Prostate gland (tissue), 2 donors: Measurements from ENCODE around the gene ZFHX3.

Experiments used
- POLR2A ChIP-seq: fragments of 450-650 bp; IDR thresholded peaks from one replicate; pipeline ENCODE4 v1.6.1; 2016; ENCODE audit warnings: antibody characterized with exemption, mild to moderate bottlenecking
- TF ChIP-seq, protein P1 (sequence below), 4 experiments: fragments of 200-600 bp in 2 of 4; fragments of 450-650 bp in 2 of 4; sonication (generic) in 2 of 4; IDR thresholded peaks; 1 replicate in 3 of 4; 2 replicates in 1 of 4; pipeline ENCODE4 v1.5.1; 2016 to 2019; ENCODE audit warnings: antibody characterized with exemption in 4 of 4, mild to moderate bottlenecking in 2 of 4, moderate library complexity in 2 of 4

DNA sequence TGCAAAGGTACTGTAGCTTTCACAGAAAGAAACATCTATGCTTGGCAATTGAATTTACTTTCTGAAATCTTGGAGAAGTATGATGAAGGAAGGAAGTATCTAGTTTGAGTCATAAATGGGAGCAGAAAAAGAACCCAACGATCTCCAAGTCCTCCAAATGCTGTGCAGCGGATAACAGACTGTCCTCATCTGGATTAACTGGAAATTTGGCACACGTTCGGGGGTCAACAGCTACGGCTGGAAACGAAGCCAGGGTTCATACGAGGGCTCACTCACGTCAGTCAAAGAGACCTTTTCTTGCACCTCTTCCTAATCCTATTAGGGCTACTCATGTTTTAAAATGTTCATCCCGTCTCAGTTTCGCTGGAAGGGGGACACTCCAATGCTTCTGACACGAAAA, 152.0 kb downstream of the ZFHX3 start:
- TF ChIP-seq, protein P1, sequence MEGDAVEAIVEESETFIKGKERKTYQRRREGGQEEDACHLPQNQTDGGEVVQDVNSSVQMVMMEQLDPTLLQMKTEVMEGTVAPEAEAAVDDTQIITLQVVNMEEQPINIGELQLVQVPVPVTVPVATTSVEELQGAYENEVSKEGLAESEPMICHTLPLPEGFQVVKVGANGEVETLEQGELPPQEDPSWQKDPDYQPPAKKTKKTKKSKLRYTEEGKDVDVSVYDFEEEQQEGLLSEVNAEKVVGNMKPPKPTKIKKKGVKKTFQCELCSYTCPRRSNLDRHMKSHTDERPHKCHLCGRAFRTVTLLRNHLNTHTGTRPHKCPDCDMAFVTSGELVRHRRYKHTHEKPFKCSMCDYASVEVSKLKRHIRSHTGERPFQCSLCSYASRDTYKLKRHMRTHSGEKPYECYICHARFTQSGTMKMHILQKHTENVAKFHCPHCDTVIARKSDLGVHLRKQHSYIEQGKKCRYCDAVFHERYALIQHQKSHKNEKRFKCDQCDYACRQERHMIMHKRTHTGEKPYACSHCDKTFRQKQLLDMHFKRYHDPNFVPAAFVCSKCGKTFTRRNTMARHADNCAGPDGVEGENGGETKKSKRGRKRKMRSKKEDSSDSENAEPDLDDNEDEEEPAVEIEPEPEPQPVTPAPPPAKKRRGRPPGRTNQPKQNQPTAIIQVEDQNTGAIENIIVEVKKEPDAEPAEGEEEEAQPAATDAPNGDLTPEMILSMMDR (IDR thresholded peaks at IDR 0.05): no peak
- TF ChIP-seq POLR2A: no peak
